HEK293 (cell line): ENCODE results near the gene MAPK9.

Experiments
- TF ChIP-seq, protein P1 (sequence below): fragments of 450-650 bp; formaldehyde crosslinking; IDR thresholded peaks from 2 replicates; pipeline ENCODE4 v1.5.1; 2016; ENCODE audit warnings: missing biosample characterization, missing genetic modification characterization
- TF ChIP-seq, protein P2 (sequence below): fragments of 450-650 bp; formaldehyde crosslinking; IDR thresholded peaks from 2 replicates; pipeline ENCODE4 v1.5.1; 2016; ENCODE audit warnings: missing biosample characterization, missing genetic modification characterization
- TF ChIP-seq, protein P3 (sequence below): fragments of 450-650 bp; formaldehyde crosslinking; IDR thresholded peaks from 2 replicates; pipeline ENCODE4 v1.5.1; 2016; ENCODE audit warnings: missing biosample characterization, missing genetic modification characterization

DNA sequence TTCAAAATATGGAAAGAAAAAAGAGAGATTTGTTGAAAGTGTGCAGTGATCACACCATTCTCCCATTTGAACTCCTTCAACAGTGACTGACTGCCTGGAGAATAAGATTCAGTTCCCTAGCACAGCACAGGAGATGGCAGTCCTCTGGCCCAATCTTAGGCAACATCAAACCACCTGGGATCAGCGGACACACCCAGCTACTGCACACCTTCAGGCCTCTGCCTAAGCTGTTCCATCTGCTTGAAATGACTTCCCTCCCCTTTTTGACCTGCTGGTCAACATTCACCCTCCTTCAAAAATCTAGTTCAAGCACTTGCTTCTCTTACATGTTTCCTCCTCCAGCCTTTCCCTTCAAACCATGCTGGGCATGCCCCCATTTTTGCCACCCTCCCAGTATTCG, 4.5 kb downstream of the MAPK9 start:
- TF ChIP-seq, protein P1, sequence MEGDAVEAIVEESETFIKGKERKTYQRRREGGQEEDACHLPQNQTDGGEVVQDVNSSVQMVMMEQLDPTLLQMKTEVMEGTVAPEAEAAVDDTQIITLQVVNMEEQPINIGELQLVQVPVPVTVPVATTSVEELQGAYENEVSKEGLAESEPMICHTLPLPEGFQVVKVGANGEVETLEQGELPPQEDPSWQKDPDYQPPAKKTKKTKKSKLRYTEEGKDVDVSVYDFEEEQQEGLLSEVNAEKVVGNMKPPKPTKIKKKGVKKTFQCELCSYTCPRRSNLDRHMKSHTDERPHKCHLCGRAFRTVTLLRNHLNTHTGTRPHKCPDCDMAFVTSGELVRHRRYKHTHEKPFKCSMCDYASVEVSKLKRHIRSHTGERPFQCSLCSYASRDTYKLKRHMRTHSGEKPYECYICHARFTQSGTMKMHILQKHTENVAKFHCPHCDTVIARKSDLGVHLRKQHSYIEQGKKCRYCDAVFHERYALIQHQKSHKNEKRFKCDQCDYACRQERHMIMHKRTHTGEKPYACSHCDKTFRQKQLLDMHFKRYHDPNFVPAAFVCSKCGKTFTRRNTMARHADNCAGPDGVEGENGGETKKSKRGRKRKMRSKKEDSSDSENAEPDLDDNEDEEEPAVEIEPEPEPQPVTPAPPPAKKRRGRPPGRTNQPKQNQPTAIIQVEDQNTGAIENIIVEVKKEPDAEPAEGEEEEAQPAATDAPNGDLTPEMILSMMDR (tag by site-specific recombination) = no peak
- TF ChIP-seq, protein P2, sequence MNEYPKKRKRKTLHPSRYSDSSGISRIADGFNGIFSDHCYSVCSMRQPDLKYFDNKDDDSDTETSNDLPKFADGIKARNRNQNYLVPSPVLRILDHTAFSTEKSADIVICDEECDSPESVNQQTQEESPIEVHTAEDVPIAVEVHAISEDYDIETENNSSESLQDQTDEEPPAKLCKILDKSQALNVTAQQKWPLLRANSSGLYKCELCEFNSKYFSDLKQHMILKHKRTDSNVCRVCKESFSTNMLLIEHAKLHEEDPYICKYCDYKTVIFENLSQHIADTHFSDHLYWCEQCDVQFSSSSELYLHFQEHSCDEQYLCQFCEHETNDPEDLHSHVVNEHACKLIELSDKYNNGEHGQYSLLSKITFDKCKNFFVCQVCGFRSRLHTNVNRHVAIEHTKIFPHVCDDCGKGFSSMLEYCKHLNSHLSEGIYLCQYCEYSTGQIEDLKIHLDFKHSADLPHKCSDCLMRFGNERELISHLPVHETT (tag by site-specific recombination) = no peak
- TF ChIP-seq, protein P3, sequence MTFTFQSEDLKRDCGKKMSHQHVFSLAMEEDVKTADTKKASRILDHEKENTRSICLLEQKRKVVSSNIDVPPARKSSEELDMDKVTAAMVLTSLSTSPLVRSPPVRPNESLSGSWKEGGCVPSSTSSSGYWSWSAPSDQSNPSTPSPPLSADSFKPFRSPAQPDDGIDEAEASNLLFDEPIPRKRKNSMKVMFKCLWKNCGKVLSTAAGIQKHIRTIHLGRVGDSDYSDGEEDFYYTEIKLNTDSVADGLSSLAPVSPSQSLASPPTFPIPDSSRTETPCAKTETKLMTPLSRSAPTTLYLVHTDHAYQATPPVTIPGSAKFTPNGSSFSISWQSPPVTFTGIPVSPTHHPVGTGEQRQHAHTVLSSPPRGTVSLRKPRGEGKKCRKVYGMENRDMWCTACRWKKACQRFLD (tag by site-specific recombination) = no peak
